GM21360 (cell line): ENCODE measurements around the gene SPTY2D1.
"Not testable (repeated sequence)": the region's sequence is repeated elsewhere in the genome, so short reads cannot be mapped to it uniquely, and the experiment has no call there.

Experiments
- ATAC-seq: cut with Tn5 transposase; IDR thresholded peaks from one replicate; pipeline ENCODE4 v1.9.1; 2021; ENCODE audit warnings: mild to moderate bottlenecking, moderate library complexity; ENCODE audit not compliant: unreplicated experiment

SPTY2D1 gene

GRCh38 chr11:18618342-18619025 lies 15.7 kb downstream of the SPTY2D1 start:
- ATAC-seq, result no peak

- peak; percentile 40 for ATAC-seq
Measured at GRCh38 chr11:18617688-18618341, 16.3 kb downstream of the SPTY2D1 start.

GRCh38 chr11:18615628-18616392 lies 18.3 kb downstream of the SPTY2D1 start:
- ATAC-seq, result peak; percentile 95

GRCh38 chr11:18614667-18615066 lies 19.5 kb downstream of the SPTY2D1 start:
- ATAC-seq, result no peak

- no peak for ATAC-seq
Measured at GRCh38 chr11:18612394-18612793, 21.7 kb downstream of the SPTY2D1 start.

- ATAC-seq, result no peak
Measured at GRCh38 chr11:18611196-18611595, 22.9 kb downstream of the SPTY2D1 start.

GRCh38 chr11:18608376-18608775 lies 25.8 kb downstream of the SPTY2D1 start:
- no peak for ATAC-seq

GRCh38 chr11:18600915-18601569 lies 33.1 kb downstream of the SPTY2D1 start:
- no peak for ATAC-seq

GRCh38 chr11:18599739-18600230 lies 34.4 kb downstream of the SPTY2D1 start, which contains the start of gene MISFA:
Gene MISFA, plus strand, starts transcription at chr11:18599789. Its CDS starts 140 bp downstream, at chr11:18599929.
- no peak for ATAC-seq

- ATAC-seq, result no peak
Measured at GRCh38 chr11:18594999-18595749, 39.0 kb downstream of the SPTY2D1 start.

GRCh38 chr11:18594088-18594487 lies 40.1 kb downstream of the SPTY2D1 start:
- not testable (repeated sequence) for ATAC-seq

- no peak for ATAC-seq
Measured at GRCh38 chr11:18590571-18590970, 43.6 kb downstream of the SPTY2D1 start.

- ATAC-seq, result peak; percentile 55
Measured at GRCh38 chr11:18588297-18589252, 45.6 kb downstream of the SPTY2D1 start, which contains the start of gene UEVLD. Gene UEVLD, minus strand, starts transcription at chr11:18588734. Its CDS starts 80 bp downstream, at chr11:18588654.

GRCh38 chr11:18581825-18582224 lies 52.3 kb downstream of the SPTY2D1 start:
- ATAC-seq, result no peak

GRCh38 chr11:18580113-18580766 lies 53.9 kb downstream of the SPTY2D1 start:
- ATAC-seq, result no peak

- ATAC-seq, result no peak
Measured at GRCh38 chr11:18578975-18579598, 55.1 kb downstream of the SPTY2D1 start.

- no peak for ATAC-seq
Measured at GRCh38 chr11:18575361-18575760, 58.8 kb downstream of the SPTY2D1 start.

GRCh38 chr11:18567081-18567480 lies 67.1 kb downstream of the SPTY2D1 start:
- ATAC-seq, result no peak
